NCI-H2171 (cell line): ENCODE data around the gene CCNK.

Experiments
- DNase-seq: peaks from one replicate; lab custom pipeline; 2025; lab: John Stamatoyannopoulos, UW

CCNK gene

GRCh38 chr14:99535908-99536778 is 54.9 kb downstream of the CCNK start:
- no peak for DNase-seq

- DNase-seq: no peak
These were observed 56.2 kb downstream of the CCNK start for GRCh38 chr14:99537399-99537798.

DNA sequence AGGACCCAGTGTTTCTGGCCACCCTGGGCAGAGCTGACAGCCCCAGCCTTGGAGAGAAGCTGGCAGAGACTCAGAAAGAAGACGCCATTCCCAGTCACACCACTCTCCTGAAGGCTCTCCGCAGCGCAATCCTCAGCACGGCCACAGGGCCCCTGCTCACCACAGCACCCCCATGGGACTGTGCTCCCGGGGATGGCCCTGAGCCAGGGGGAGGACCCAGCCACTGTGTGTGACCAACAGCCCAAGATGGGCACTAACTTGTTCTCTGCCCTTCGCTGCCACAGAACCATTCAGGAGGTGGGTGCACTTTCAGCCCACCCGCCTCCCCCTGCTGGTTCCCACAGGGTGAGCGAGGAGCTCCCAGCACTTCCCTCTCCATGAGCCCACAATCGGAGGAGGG is 57.1 kb downstream of the CCNK start:
- DNase-seq: no peak

GRCh38 chr14:99538733-99539132 is 57.5 kb downstream of the CCNK start:
- no peak for DNase-seq

GRCh38 chr14:99539491-99539890 is 58.3 kb downstream of the CCNK start:
- DNase-seq: no peak

GRCh38 chr14:99540196-99541032 is 59.2 kb downstream of the CCNK start:
- no peak for DNase-seq

DNA sequence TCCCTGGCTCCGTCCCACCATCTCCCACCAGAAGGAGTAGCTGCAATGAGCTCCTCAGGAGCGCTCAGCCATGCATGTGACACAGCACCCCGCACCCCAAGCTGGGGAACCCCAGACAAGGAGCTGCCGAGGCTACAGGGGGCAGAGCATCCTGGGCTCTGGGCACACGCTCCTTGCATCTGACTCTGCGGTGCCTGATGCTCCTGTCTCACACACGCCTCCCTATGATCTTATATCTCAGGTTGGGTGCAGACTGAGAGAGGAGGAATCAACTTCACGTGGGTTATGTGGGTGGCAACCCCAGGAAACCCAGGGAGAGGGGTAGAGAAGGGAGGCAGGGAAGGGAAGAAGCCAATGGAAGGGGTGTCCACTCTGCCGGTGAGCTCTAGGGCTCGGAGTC is 60.0 kb downstream of the CCNK start:
- no peak for DNase-seq

- DNase-seq: no peak
These were observed 60.7 kb downstream of the CCNK start for GRCh38 chr14:99541677-99542470.

DNA sequence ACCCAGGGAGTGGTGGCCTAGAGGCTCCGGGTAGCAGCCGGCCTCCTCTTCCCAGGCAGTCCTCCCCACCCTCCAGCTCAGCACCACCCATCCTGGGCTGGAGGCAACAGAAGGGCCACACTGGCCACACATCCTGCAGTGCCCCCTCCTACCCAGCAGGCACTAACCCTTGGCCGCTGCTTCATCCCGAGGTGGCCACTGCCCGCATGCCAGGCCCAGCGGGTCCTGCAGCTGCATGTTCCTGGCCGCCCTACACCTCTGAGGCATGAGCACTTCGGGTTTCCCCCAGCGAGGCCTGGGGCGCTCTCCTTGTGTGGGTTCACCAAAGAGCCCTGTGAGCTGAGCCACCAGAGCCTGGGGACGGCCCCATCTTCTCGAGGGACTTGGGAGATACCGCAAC is 61.4 kb downstream of the CCNK start:
- no peak for DNase-seq

DNA sequence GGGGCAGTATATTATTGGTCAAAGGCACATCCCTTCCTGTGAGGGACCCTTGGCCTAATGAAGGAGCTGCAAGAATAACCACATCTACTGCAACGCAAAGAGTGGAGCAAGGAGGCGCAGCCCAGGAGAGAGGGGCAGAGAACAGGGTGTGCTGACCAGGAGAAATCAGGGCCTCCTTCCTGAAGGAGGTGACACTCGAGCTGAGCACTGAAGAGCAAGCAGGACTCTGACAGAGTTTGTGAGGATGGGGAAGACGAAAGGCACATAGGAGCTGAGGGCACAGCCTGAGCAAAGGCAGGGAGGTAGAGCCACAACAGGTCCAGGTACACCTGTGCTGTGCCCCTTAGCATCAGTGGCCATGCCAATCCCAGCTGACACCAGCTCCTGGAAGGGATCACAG is 62.2 kb downstream of the CCNK start:
- DNase-seq: no peak

GRCh38 chr14:99543985-99544384 is 62.8 kb downstream of the CCNK start:
- DNase-seq: no peak

- no peak for DNase-seq
These were observed 63.8 kb downstream of the CCNK start for GRCh38 chr14:99544991-99545390.

DNA sequence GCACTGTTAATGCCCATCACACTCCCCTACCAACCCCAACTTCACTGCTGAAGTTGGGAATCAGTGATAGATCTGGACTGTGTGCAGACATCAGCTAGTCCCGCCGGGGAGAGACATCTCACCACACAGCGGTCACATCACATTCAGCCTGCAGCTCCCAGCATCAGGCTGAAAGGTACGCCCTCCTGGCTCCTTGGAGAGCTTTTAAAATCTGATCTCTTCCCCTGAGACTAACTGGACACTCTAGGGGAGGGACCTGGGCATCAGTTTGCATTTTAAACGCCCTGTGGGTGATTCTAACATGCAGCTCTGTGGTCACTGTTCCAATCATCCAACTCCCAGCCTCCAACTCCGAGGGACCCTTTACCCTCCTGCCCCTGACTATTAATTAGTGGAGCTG is 64.4 kb downstream of the CCNK start:
- no peak for DNase-seq

- peak; percentile 45 for DNase-seq
These were observed 65.1 kb downstream of the CCNK start for GRCh38 chr14:99546234-99546879.

GRCh38 chr14:99548255-99548654 is 67.0 kb downstream of the CCNK start:
- no peak for DNase-seq

DNA sequence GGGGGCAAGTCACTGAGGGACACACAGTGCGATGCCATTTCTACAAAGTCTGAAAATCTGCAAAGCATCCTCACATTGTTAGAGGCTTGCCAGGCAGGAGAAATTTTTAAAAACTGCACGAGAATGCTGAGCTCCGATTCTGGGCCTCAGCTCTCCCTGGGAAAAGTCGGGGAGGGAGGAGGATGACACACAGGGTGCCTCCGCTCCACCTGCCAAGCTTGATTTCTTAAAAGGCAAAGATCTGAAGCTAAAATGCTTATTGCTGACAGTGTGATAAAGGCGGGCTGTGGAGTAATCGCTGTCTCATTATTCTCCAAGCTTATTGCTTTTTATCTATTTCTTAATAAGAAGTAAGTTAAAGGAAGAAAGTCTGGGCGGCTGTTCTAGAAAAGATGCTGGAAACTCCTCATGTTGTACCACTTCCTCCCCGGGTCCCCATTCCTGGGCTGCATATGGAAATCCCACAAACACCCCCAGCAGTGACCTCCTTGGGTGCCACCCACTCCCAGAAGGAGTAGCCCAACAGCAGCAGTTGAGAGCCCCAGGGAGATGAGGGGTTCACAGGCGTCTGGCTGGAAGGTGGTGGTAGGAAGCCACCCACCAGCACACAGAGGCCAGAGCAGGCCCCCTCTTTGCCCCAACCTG is 67.8 kb downstream of the CCNK start:
- DNase-seq: no peak

- DNase-seq: no peak
These were observed 68.5 kb downstream of the CCNK start for GRCh38 chr14:99549684-99550083.

DNA sequence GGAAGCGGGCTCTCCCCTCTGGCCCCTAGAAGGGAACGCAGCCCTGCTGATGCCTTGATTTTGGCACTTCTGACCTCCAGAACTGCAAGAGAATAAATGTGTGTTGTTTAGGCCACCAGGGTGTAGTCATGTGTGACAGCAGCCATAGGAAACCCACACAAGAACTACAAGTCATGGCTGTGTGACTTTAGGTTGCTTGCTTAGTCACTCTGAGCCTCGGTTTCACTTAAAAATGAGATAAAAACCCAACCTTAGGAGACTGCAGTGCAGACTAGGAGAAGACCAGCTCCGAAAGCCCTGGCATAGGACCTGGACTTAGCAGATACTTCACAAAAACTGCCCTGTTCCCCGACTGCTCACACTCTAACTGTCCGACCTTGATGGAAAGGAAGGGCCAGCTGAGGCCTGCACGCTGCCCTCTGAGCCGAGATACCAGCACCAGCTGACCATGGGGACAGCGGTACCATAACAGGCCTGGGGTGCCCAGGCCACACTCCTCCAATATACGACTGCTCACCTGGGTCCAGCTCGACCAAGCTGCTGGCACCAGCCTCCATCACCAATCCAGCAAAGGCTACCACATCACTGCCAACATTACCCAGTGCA is 69.3 kb downstream of the CCNK start:
- no peak for DNase-seq

DNA sequence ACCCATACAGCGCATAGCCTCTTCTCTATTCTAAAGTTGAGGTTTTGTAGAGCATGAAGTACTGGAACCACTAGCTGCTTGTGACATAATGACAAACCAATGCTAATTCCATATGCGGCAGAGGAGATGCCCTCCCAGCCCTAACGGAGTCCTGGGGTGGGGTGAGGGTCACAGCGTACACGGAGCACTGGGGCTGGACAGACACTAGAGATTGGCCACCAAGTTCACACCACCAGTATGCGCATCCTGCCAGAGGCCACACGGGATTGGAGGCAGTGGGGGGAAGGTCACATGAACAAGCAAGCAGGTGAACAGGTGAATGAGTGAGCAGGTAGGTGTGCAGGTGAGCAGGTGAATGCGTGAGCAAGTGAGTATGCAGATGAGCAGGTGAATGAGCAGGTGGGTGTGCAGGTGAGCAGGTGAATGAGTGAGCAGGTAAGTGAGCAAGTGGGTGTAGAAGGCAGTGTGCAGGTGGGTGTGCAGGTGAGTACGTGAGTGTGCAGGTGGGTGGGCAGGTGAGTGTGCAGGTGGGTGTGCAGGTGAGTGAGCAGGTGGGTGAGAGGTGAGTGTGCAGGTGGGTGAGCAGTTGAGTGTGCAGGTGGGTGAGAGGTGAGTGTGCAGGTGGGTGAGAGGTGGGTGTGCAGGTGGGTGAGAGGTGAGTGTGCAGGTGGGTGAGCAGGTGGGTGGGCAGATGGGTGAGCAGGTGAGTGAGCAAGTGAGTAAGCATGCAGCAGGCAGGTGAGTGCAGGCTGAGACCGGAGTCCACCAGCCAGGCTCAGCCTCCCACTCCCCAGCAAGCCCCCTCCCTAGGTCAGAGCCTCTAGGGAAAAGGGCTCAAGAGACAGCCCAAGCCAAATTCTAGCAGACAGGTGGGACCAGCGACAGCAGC is 70.1 kb downstream of the CCNK start:
- no peak for DNase-seq

GRCh38 chr14:99552021-99552553 is 70.9 kb downstream of the CCNK start:
- no peak for DNase-seq
